HPDE6-E6E7 (cell line): ENCODE data around the gene ATCAY.
"Not testable (repeated sequence)": the region's sequence is repeated elsewhere in the genome, so short reads cannot be mapped to it uniquely, and the experiment has no call there.

Experiments
- DNase-seq: peaks from one replicate; pipeline ENCODE4 v3.0.0; 2011; ENCODE audit warnings: missing footprints; ENCODE audit errors: extremely low spot score

The ATCAY gene

DNA sequence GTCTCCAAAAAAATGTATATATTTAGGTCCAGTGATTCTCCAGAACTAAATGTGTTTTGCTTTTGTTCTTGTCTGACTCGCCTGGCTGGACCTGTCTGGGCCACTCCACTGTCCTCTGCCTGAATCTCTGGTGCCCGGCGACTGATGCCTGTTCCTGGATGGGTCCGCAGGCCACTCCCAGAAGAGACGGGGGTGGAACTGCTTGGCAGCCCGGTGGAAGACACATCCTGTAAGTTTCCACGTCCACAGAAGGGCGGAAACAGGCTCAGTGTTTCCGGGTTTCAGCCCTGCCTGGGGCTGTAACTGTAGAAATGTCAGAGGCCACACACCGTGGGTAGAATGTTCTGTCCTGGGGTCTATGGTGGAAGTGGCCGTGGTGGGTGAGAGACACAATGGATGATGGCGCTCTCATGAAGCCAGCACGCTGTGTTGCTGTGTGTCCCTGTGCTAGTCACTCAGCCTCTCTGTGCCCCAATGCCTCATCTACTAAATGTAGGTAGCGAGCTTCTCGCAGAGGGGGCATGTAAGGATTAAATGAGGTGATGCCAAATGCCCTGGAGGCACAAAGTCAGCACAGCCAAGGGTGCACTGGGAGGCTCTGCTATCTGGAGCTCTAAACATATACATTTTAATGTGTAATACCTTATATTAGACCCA is 22.0 kb downstream of the ATCAY start:
- DNase-seq = no peak

DNA sequence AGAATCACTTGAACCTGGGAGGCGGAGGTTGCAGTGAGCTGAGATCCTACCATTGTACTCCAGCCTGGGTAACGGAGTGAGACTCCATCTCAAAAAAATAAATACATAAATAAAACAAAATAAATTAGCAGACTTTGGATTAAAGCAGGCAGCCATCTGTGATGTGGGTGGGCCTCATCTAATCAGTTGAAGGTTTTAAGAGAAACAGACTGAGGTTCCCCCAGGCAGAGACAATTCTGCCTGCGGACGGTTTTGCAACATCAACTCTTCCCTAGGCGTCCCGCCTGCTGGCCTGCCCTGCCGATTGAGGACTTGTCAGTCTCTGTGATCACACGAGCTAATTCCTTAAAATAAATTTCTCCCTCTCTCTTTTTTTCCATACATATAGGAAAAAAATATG is 23.7 kb downstream of the ATCAY start:
- DNase-seq = no peak

DNA sequence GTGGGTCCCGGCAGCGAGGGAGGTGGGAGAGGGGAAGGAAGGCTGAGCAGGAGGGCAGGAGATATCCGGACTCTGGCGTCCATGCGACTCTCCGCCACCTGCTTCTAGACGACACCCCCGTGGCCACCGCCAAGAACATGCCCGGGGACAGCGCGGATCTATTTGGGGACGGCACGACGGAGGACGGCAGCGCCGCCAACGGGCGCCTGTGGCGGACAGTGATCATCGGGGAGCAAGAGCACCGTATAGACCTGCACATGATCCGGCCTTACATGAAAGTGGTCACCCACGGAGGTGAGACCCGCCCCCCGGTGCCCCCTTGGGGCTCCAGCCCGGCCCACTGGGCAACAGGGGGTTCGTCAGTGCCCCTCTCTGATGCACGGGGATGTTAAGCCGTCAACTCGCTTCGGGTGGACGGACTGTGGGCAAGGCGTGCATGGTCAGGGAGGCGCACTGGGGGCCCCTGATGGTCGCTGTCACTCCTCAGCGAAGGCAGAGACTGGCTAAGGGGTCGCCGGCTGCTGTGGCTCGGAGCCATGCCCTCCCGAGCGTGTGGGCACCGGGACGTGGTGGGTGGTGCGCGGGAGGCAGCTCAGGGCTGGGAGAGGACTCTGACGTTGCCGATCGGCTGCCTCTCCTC is 27.3 kb downstream of the ATCAY start:
- no peak for DNase-seq

DNA sequence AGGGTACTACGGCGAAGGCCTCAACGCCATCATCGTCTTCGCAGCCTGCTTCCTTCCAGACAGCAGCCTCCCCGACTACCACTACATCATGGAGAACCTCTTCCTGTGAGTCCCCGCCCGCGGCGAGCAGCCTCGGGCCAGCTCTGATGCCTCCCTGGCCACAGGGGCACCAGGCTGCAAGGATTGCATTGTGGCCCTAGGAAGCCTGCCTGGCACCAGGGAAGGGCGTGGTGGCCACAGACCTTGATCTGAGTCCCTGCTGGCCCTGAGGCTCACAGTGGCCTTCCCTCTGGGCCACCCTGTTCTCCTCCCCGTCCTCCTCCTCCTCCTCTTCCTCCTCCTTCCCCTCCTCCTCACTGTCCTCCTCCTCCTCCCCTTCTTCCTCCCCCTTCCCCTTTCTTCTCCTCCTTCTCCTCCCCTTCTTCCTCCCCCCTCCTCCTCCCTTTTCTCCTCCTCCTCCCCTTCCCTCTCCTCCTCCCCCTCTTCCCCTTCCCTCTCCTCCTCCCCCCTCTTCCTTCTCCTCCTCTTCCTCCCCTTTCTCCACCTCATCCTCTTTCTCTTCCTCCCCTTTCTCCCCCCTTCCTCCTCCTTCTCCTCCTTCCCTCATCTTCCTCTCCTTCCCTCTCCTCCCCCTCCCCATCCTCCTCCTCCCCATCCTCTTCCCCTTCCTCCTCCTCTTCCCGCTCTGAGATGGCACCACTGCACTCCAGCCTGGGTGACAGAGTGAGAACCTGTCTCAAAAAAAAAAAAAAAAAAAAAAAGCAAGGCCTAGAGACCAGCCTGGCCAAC is 28.0 kb downstream of the ATCAY start:
- DNase-seq = no peak

DNA sequence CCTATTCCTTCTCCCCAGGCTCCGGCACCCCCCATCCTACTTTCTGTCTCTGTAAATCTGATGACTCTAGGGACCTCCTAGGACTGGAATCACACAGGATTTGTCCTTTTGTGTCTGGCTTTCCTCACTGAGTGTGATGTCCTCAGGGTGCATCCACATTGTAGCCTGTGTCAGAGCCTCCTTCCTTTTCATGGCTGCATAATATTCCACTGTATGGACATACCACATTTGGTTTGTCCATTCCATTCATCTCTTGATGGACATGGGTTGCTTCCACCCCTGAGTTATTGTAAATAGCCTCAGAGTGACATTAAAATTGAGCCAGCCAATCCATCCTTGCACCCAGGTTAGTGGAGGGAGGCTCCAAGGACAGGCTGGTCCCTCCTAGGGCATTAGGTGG is 29.6 kb downstream of the ATCAY start:
- DNase-seq = no peak

DNA sequence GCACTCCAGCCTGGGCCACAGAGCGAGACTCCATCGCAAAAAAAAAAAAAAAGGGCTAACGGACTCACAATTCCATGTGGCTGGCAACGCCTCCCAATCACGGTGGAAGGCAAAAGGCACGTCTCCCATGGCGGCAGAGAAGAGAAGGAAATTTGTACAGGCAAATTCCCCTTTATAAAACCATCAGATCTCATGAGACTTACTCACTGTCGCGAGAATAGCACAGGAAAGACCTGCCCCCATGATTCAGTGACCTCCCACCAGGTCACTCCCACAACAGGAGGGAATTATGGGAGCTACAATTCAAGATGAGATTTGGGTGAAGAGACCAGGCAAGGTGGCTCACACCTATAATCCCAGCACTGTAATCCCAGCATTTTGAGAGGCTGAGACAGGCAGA is 33.7 kb downstream of the ATCAY start:
- no peak for DNase-seq

DNA sequence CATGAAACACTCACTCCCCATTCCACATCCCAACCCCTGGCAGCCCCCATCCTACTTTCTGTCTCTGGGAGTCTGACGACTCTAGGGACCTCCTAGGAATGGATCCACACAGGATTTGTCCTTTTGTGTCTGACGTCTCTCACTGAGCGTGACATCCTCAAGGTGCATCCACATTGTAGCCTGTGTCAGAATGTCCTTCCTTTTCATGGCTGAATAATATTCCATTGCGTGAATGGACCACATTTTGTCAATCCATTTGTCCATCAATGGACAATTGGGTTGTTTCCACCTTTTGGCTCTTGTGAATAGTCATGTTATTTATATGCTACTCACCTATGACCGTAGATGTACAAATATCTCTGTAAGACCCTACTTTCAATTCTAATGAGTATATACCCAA is 35.5 kb downstream of the ATCAY start:
- no peak for DNase-seq

DNA sequence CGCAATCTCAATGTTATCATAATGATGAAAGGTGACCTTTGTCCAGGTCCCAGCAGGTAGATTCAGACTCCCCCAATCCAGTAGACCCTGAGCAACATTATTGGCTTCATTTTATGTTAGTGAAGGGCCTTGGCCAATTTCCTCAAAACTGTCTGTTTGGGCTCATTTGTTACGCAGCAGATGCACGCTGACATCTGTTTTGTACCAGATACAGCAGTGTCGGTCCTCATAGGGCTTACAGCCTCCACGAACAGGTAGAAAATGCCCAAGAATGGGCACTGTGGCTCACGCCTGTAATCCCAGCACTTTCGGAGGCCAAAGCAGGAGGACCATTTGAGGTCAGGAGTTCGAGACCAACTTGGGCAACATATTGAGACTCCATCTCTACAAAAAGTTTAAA is 39.3 kb downstream of the ATCAY start:
- DNase-seq = no peak

DNA sequence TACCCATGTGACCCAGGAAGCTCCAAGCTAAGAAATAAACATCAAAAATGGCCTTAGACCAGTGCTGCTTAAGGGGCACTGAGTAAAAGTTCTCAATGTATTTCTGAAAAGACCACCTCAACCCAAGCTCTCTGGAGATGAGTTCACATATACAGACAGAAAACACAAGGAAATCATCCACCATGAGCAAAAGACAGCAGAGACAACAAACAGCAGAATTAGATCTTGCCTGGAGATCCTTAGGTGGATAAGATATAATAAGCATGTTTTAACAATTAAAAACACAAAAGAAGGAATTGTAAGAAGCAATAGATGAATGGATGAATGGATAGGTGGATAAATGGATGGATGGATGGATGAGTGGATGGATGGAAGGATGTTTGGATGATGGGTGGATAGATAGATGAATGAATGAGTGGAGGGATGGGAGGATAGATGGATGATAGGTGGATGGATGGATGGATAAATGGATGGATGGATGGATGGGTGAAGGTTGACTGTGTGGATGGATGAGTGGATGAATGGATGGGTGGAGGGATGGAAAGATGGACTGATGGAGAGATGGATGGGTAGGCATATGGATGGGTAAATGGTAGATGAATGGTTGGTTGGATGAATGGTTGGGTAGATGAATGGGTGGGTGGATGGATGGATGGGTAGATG is 42.7 kb downstream of the ATCAY start:
- no peak for DNase-seq

DNA sequence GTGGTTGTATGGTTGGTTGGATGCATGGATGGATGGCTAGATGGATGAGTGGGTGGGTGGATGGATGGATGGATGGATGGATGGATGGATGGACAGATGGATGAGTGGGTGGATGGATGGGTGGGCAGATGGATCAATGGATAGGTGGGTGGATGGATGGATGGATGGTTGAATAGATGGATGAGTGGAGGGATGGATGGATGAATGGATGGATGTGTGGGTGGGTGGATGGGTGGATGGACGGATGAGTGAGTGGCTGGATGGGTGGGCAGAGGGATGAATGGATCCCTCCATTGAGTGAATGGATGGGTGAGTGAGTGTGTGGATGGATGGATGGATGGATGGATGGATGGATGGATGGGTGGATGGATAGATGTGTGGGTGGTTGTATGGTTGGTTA is 43.4 kb downstream of the ATCAY start:
- no peak for DNase-seq

DNA sequence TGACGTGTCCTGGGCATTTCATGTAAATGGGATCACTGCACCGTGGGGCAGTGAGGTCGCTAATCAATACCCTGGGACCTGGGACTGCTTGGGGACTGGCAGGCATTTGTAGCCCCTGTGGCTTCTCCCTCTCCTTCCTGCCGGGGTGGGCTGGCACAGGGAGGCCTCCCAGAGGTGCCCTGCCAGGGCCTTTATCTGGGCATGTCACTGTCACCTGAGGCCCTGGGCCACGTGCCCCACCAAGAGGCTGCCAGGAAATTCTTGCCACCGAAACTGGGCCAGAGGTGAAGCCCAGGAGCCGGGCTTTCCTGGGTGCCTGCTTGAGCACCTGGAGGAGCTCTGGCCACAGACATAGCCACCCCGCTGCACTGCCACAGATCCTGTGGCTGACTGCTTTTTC is 50.6 kb downstream of the ATCAY start:
- no peak for DNase-seq

DNA sequence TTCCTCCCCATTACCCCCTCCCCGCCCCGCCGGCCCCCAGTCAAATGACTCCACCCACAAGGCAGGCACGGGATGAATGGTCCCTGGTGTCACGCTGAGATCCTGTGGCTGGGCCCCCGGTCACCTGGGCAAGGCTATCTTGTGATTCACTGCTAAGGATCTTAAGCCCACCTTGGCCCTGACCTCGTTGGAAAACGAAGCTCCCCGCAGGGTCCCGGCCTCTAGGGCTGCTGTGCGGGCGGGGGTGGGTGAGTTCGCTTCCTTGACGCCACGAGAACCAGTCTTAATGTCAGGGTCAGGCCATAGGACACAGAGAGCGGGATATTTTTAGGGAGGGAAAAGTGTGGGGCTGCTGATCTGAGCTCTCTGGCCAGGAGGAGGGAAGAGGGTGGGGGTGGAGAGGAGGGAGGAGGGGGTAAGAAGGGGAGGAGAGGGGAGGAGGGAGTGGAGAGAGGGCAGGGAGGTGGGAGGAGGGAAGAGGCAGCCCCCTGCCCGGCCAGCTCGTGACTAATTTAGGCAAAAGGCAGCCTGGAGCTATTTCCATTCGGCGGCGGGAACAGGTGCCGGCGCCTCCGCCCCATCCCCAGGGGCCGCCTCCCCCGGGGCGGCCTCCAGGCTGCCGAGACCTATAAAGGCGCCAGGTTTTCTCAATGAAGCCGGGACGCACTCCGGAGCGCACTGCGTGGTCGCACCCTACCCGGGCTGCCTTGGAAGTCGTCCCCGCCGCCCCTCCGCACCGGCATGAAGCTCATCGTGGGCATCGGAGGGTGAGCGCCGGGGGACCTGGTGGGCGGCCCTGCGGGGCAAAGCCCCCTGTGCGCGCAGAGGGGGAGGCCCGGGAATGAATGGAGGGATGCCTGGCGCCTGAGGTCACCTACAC is 52.7 kb downstream of the ATCAY start, which contains the start of gene NMRK2:
TSS of gene NMRK2 (plus strand) at position 139 of the 880 bp plus-strand sequence. CDS start at position 742, 603 bp downstream.
- no peak for DNase-seq

DNA sequence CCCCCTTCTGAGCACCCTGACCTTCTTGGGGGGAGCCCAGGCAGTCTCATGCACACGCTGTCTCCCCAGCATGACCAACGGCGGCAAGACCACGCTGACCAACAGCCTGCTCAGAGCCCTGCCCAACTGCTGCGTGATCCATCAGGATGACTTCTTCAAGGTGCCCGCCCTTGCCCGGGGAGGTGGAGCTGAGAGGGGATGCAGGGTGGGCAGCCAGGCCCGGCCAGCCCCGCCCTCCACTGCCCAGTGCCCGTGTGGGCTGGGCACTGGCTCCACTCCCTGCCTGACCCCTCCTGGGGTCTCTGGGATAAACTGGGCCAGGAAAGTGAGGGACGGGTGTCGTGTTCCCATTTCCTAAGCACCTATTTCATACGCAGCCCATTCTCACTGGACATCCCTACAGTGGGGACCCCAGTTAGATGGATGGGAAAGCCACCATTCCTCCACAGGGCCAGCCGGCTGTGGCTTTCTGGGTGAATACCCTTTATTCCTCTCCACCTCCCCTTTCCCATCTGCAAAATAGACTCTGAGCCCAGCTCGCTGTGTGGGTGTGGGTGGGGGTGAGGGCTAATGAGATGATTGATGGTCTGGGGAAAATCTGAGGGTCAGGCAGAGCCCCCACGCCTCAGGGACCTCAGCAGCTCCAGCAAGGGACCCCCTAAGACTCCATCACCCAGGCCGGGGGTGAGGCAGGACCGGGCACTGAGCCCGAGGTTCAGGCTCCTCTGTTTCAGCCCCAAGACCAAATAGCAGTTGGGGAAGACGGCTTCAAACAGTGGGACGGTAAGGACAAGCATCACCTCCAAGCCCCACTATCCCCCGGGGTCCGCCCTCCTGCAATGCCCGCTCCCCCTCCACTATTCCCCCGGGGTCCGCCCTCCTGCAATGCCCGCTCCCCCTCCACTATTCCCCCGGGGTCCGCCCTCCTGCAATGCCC is 56.3 kb downstream of the ATCAY start:
- no peak for DNase-seq

DNA sequence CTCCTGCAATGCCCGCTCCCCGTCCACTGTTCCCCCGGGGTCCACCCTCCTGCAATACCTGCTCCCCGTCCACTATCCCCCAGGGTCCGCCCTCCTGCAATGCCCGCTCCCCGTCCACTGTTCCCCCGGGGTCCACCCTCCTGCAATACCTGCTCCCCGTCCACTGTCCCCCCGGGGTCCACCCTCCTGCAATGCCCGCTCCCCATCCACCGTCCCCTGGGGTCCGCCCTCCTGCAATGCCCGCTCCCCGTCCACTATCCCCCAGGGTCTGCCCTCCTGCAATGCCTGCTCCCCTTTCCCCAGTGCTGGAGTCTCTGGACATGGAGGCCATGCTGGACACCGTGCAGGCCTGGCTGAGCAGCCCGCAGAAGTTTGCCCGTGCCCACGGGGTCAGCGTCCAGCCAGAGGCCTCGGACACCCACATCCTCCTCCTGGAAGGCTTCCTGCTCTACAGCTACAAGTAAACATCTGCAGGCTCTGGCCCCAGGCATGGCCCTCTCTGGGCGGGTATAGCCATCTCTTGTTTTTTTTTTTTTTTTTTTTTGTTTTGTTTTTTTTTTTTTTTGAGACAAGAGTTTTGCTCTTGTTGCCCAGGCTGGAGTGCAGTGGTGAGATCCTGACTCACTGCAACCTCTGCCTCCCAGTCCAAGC is 57.9 kb downstream of the ATCAY start:
- not testable (repeated sequence) for DNase-seq

DNA sequence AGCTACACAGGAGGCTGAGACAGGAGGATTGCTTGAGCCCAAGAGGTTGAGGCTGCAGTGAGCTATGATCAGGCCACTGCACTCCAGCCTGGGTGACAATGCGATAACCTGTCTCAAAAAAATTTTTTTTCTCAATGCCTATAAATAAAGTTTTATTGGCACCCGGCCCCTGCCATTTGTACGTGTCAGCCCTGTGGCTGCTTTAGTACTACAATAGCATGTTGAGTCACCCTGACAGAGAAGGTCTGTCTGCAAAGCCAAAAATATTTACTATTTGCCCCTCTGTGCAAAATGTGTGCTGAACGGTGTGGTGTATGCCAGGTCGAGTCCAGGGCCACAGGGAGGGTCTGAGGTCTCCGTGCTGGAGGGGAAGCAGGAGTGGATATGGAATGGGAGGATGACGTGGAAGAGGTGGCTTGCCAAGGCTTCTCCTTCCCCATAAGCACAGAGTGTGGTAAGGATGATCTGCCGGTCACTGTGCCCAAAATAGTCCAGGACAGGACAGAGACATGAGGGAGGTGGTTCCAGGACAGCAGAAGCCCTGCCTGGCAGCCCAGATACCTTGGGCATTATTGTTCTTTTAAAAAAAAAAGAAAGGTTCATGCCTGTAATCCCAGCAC is 62.4 kb downstream of the ATCAY start:
- no peak for DNase-seq

DNA sequence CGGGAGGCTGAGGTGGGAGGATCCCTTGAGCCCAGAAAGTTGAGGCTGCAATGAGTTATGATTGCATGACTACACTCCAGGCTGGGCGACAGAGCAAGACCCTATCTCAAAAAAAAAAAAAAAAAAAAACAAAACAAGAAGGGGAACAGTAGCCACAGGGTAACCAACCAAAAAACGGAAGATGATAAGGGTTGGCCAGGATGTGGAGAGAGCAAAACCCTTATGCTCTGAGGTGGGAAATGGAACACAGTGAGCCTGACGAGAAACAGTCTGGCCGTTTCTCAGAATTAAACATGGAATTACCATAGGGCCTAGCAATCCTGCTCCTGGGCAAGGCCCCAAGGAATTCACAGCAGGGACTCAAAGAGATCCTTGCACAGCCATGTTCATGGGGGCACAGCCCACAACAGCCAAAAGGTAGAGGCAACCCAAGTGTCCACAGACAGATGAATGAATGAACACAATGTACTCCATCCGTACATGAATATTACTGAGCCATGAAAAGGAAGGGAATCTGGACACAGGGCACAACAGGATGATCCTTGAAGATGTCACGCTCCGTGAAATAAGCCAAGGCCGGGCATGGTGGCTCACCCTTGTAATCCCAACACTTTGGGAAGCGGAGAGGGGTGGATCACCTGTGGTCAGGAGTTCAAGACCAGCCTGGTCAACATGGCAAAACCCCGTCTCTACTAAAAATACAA is 63.7 kb downstream of the ATCAY start:
- no peak for DNase-seq

DNA sequence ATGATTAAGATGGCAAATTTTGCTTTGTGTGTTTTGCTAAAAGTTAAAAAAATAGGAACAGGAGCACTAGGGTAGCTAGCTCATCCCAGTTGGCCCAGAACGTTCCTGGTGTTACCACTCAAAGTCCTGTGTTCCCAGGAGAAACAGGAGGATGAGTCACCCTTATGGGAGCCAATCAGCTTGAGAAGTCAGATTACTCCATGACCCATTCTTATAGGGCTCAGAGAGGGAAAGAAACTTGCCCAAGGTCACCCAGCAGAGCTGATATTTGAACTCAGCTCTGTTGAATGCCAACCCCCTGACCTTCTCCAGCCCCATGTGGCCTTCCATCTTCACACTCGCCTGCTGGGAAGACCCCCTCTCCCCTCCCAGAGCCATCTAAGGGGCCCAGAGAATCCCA is 65.4 kb downstream of the ATCAY start:
- no peak for DNase-seq

DNA sequence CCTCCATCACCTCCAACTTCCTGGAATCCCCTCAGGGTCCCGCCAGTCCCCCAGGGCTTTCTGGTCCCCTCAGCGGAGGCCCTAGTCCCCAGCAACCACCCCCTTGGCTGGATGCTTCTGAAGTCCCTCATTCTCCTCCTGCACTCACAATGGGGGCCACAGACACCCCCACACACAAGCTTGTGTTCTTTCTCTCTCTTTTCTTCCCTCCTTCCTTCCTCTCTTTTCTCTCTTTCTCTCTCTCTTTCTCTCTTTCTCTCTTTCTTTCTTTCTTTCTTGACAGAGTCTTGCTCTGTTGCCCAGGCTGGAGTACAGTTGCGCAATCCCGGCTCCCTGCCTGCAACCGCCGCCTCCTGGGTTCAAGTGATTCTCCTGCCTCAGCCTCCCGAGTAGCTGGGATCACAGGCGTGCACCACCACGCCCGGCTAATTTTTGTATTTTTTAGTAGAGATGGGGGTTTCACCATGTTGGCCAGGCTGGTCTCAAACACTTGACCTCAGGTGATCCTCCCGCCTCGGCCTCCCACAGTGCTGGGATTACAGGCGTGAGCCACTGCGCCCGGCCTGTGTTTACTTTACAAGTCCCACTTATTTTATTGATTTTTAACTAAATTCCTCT is 66.9 kb downstream of the ATCAY start:
- DNase-seq = not testable (repeated sequence)
